ENCODE data around the gene STRBP.
"Not testable (repeated sequence)": the region's sequence is repeated elsewhere in the genome, so short reads cannot be mapped to it uniquely, and the experiment has no call there.

Gene STRBP

DNA sequence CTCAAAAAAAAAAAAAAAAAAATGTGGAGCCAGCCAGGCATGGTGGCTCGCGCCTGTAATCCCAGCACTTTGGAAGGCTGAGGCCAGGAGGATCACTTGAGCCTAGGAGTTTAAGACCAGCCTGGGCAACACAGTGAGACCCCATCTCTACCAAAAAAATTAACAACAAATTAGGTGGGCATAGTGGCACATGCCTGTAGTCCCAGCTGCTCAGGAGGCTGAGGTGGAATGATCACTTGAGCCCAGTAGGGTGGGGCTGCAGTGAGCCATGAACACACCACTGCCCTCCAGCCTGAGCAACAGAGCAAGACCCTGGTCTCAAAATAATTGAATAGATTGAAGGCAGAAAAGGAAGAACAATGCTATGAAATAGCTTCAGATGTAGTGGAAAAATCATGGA is 82.4 kb downstream of the STRBP start:
- DNase-seq = not testable (repeated sequence)

DNA sequence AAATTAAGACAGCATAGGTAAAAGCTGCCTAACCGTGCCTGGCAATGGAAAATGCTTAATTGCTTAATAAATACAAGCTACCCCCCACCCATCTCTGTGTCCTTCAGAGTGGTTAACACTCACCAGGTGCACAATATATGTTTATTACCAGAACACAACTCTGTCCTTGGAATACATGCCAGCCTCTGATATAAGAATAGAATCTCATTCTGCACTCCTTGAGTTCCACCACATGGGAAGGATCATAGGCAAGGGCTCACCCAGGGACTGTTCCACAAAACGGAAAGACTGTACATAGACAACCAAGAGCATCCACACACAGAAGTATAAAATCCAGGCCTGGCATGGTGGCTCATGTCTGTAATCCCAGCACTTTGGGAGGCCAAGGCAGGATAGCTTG is 91.4 kb downstream of the STRBP start:
- DNase-seq = no peak

DNA sequence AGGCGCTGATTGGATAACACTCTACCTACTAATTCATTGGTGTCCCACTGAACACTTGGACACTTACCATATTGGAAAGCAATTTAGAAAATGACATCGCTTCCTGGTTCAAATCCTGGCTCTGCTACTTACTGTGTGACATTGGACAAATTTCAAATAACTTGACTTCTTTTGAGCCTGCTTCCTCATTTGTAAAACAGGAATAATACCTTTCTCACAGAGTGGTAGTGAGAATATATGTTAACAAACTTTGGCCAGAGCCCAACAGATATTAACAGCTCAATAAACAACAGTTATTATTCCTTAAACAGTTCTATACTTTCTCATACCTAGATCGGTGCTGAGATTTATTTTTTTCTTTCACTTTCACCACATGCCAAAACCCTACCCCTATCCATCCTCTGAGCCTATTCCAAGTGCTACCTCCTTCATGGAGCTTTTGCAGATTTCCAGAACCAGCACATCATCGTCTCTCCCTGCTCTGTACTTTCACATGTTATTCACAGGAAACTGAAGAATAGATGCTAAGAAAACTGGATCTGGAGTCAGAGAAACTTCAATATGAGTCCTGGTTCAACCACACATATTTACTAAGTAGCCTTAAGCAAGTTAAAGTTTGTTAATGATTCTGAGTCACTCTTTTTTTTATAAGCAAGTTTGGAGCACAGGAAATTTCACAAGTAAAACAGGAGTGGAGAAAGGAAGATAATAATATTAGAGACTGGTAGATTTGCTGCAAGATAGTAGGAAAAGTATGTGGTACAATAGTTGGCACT is 92.3 kb downstream of the STRBP start:
- no peak for DNase-seq

DNA sequence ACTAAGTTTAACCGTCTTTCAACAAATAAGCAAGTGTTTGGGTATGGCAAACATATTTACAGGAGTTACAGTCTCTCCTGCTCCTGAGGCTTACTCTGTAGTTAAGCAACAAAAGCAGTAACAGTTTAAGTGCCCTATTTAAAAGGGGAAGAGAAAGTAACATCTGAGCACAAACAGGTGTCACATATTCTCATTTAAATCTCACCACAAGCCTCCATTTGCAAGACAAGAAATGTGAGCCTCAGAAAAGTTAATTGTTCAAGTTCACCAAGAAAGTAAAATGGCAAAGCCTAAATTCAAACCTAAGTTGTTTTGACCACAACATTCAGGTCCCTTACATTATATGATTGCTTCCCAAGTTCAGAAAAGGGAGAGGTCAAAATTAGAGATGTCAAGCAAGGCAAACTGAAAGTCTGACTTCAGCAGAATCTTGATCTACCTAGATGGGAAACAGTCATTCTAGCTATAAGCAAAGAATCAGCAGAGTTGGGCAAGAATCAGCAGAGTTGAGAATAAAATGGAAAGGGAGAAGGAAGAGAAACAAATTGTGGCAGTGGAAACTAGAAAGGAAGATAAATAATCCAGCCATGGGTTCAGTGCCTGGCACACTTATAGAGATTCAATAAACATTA is 93.4 kb downstream of the STRBP start:
- DNase-seq = no peak

DNA sequence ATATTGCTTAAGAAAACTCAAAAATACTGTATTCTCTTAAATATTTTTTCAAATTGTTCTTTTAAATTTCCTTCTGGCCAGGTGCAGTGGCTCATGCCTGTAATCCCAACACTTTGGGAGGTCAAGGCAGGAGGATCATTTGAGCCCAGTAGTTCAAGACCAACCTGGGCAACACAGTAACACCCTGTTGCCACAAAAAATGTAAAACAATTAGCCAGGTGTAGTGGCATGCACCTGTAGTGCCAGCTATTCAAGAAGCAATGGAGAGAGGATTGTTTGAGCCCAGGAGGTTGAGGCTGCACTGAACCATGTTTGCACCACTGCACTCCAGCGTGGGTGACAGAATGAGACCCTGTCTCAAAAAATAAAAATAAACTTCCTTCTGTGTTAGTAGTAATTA is 94.3 kb downstream of the STRBP start:
- no peak for DNase-seq

DNA sequence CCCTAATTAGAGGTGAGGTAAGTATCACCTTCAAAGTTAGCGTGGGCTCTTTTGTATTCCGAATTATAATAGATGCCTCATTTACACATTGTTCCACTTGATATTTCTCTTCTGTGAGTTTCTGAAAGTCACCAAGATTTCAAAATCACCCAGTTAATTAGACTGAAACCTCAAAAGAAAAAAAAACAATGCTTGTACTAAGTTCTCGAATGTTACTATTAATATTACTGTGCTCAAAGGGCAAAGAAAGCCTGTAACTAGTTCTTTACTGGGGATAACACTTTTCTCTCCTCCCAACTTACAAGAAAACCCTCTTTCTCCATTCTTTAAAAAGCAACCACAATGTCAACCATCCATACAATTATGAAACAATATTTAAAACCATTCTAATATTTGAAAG is 98.5 kb downstream of the STRBP start:
- no peak for DNase-seq

DNA sequence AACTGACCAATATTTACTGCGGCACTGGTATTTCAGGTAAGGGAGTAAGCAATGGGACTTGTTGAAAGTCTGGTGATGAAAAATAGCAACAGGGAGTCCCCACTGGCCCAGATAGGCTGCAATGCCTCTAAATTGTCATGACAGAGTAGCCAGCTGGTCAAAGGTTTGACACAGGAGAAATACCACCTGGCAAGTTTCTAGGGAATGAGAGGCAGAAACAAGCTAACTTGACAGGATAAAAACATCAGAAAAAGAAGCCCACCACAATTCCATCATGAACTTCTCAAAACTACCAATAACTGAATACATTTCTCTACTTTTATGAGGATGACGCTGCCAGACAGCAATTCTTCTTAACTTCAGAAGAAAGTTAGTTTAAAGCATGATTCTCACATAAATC is 99.8 kb downstream of the STRBP start:
- no peak for DNase-seq

DNA sequence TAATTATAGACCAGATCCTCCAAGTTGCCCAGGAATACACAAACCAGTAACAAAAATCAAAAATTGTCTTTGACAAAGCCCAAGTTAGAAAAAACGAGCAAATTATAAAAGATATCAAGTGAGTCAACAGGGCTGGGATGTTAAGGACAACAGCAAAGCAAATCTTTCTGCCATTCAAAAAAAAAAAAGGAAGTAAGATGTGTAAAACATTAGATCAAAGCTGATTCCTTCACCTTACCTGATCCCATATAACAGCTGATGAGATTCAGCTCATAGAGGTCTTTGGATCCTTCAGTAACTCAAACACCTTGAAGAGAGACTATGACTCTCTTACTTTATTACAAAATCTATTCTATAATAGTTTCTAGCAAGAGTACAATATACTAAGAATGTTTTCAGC is 100.9 kb downstream of the STRBP start:
- DNase-seq = no peak

DNA sequence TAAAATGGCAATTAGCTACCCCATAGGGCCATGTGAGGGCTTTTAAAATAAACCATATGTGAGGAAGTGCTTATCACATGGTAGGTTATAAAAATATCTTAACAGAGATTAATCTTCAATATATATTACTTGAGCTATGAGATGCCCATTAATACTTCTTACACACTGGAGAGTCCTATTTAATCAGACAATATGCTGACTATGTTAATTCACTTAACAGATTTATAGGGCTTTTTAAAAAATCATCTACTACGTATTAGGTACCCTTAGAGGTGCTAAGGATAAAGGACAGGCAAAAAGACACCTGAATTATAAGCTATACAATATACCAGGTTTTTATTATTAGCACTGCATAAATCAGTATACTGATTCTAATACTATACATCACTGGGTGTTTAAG is 102.6 kb downstream of the STRBP start:
- DNase-seq = no peak

DNA sequence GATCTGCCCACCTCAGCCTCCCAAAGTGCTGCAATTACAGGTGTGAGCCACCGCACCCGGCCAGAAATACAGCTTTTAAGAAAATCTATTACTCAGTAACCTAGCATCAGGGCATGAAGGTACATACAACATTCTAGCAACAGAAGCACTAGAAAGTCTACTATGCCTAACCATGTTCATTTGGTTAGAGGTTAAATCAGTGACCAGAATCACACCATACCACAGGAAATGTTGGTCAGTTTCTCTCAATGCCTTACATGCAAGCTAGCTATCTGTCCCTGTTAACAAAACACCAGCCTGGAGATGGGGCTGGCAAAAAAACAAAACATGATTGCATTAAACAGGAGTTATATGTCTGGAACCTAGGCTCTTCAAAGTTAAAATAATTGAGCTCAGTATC is 104.1 kb downstream of the STRBP start:
- no peak for DNase-seq

GRCh38 chr9:123162791-123163345 is 105.5 kb downstream of the STRBP start:
- DNase-seq = no peak

GRCh38 chr9:123162360-123162759 is 106.0 kb downstream of the STRBP start:
- no peak for DNase-seq

- DNase-seq = no peak
Measured at GRCh38 chr9:123157221-123157620, 111.2 kb downstream of the STRBP start.

DNA sequence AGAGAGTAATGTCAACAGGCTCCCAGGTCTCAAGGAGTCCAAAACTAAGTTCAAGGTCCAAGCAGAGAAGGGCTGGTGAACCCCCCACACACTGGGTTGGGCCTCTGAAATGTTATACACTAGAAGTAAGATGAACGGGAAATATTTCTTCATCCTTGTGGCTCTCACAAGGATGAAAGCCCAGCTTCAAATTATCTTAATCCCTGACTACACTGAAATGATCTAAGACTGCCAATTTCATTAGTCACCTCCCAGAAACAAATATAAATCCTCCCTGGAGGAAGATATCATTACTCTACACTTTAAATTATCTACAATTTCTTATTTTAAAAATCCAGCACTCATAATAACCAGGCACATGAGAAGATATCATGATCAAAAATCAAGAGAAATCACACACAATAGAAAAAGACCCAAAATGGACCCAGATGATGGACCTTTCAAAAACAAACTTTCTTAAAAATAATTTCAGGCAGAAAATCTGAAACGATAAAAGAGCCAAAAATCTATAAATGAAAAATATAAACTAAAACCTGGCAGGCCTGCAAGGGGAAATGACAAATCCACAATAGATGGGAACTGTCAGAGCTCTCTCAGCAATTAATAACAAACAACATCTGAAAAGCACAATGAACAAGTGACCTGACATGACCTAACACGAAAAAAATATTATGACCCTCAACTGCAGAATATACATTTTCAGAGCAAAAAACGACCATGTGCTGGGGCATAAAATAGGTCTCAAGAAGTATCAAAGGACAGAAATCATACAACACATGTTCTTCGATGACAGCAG is 117.5 kb downstream of the STRBP start:
- no peak for DNase-seq

- no peak for DNase-seq
Measured at GRCh38 chr9:123149067-123149466, 119.3 kb downstream of the STRBP start.

GRCh38 chr9:123138163-123138562 is 130.2 kb downstream of the STRBP start:
- no peak for DNase-seq

DNA sequence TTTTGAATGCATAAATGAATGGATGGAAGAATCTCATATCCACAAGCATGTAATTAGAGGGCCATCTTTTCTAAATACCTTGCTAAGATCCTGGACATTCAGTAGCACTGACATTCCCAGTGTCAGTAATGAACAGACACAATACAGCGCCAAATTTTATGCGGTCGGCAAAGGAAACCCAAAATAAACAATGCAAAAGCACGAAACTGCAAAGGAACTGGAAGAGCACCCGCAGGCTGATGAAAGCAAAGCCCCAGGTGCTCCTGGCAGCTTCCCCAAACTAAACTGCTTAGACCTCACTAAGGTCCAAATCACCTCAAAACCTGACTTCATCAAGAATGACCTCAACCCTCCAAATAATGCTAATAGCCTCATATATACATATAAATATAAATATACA is 133.0 kb downstream of the STRBP start:
- DNase-seq = no peak

DNA sequence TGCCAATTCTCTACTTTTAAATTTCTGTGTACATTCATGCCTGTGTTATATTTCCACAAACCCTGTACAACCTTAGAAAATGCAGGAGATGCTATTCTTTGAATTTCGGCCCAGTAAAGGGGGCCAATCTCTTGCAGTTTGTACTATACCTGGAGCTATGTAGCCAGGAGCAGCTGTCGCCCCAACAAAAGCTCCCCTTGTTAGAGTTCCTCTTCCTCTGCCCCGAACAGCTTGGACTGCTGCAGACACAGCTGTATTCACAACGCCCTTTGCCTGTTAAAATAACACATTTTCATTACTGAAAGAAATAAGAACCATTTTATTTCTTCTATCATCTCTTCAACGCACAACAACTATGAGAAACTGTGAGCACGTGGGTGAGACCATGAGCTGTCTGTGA is 135.7 kb downstream of the STRBP start:
- no peak for DNase-seq

DNA sequence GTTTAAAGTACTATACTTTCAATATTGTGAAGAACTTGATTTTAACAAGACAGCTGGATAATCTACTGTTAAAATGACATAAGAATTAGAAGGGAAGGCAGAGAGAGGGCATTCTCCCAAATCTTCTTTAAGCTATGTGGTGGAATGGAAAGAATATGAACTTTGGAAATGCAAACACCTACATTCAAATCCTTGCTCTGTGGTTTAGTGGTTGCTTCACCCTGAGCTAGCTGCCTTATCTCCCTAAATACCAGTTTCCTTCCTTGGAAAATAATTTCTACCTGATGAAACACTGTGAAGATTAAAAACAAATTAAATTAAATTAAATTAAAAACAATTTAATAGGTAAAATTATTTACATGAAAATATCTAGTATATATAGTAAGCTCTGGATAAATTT is 136.4 kb downstream of the STRBP start:
- DNase-seq = no peak

DNA sequence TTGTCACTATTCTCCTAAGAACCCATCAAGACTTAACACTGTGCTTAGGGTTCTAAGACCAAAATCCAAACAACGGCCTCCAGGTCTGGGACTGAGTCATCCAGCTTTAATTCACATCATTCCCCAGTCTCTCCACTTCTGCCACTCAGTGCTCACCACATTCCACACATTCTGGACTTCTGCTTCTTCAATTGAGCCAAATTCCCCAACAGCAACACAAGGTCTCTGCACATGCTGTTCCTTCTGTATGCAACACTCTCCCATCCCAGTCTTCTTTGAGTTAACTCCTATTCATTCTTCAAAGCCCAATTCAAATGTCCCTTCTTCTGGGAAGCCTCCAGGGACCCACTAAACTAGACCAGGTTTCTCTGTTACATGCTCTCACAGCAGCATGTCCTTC is 137.1 kb downstream of the STRBP start:
- no peak for DNase-seq

DNA sequence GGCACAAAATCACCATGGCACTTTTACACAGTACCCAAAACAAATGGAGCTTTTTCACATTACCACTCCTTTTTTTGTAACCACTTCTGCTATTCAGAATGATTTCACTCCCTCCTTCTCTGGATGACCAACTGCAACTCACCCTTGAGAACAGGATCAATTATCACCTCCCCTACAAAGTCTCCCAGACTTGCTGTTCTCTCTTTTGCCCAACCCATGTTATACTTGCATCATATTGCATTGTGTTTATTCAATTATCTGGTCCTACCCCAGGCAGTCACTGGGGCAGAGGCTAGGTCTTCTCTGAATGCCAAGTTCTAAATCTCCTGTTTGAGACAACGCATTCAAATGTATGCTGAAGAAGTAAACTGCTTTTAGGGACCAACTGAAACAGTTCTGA is 139.0 kb downstream of the STRBP start:
- no peak for DNase-seq

DNA sequence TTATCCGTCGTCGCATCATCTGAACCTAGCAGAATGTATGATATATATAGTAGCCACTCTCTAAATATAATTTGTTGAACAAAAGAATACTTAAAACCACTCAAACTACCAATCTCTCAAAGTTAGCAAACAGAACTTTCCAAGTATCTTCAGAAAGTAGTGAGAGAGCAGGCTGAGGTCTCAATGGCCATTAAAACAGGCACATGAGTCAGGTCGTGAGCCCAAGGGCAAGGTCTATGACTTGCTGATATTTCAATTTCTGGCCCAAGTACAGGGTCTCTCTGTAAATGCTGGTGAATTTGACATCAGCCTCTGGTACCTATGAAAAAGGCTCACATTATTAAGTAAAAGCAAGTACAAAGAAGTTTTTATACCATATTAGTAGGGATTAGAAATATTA is 139.8 kb downstream of the STRBP start:
- no peak for DNase-seq

GRCh38 chr9:123127512-123128075 is 140.8 kb downstream of the STRBP start:
- DNase-seq = no peak

All from NCI-H1694 treated with DMSO at 0.1 percent for 48 hours (cell line).